ENCODE measurements around the gene SERPINB12.

The SERPINB12 gene

DNA sequence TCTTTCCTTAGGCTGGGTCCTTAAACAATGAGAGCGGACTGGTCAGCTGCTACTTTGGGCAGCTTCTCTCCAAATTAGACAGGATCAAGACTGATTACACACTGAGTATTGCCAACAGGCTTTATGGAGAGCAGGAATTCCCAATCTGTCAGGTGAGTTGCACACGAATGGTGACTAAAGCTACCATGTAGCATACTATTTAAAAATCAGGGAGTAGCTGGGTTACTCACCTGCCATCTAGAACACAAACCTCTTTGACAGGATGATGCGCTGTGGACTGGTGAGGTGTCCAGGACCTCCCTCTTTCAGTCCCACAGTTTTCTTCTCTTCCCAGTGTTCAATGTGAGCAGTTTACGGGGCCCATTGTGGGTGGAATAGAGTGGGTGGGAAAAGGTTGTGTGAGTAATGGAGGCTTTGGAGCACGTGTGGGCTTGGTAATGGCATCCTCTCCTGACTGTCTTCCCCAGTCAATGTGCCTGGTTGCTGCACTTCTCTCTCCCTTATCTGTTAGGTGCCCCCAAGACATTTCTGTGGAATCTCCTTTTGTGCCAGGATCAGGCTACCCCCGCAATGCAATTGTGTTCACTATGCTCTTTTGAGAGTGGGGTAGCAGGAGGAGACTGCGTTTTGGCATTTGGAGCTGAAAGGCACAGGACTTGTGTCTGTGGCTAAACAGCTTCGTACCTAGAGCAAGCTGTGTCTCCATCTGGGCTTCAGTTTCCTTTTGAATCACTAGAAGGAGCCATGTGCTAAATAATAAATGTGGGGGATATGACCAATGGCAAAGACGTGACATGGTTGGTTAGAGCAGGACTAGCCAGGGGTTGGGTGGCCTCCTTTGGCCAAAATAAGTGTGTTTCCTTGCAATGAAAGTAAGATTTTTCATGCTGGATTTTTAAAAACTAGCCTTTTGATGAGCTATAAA, 17.7 kb downstream of the SERPINB12 start:
- in situ Hi-C loops (cut with HindIII; ENCODE audit: low pct_unique_long_range_greater_than_20kb, low sequenced_read_pairs): no loop called here
- DNase-seq (ENCODE audit: low read depth in 1 of 2, low spot score in 1 of 2): no peak
- TF ChIP-seq JUND (IDR thresholded peaks at IDR 0.05; ENCODE audit: low read depth): no peak

DNA sequence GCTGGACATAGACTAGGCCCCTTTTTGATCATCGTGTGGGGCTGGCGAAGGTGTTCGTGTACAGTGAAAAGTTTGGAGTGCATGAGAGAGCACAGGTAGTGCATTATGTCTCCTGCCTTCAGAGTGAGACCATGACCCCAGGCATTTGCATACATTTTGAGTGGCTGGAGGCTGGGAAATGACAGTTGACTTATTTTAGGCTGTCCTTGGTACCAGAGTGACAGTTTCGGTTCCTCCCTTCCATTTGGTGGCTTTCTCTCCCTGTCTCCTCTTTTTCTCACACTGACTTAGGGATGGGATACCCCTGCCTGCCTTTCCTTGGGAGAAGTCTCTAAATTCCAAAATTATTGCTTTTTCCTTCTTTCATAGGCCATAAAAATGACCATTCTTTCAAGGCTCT, 20.1 kb downstream of the SERPINB12 start:
- TF ChIP-seq JUND (IDR thresholded peaks at IDR 0.05; ENCODE audit: low read depth): no peak
- DNase-seq (ENCODE audit: low read depth in 1 of 2, low spot score in 1 of 2): no peak
- in situ Hi-C loops (cut with HindIII; ENCODE audit: low pct_unique_long_range_greater_than_20kb, low sequenced_read_pairs): no loop called here

DNA sequence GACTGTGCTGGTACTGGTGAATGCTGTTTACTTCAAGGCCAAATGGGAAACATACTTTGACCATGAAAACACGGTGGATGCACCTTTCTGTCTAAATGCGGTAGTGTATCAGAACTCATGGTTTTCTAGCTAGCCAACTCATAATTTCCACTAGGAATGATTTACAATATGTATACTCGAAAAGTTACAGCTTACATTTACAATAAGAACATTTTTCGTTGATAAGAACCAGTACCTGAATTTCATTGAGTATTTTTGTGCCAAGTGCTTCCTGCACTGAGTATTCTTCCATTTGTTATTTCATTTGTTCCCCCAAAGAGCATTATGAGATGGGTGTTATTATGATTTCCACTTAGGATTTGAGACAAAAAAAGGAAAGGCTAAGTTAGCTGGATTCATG, 21.9 kb downstream of the SERPINB12 start:
- DNase-seq (ENCODE audit: low read depth in 1 of 2, low spot score in 1 of 2): no peak
- no peak for TF ChIP-seq JUND (IDR thresholded peaks at IDR 0.05; ENCODE audit: low read depth)
- in situ Hi-C loops (cut with HindIII; ENCODE audit: low pct_unique_long_range_greater_than_20kb, low sequenced_read_pairs): no loop called here

DNA sequence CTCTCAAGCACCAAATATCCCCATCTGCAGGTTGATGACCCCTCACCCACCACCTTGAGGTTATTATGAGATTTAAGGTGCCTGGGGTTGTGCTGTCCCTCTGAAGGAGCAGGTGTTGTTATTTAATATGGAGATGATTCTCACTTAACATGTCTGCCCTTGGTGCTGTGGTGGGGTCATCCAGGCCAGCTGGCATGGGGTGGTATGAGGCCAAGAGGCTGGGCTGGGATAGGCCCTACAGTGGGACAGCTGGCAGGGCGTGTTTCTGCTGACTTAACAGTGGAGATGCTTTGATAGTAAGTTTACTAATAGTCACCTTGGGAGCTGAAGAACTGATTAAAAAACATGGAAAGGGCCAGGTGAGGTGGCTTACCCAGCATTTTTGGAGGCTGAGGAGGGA, 22.4 kb downstream of the SERPINB12 start:
- no peak for DNase-seq (ENCODE audit: low read depth in 1 of 2, low spot score in 1 of 2)
- no peak for TF ChIP-seq JUND (IDR thresholded peaks at IDR 0.05; ENCODE audit: low read depth)
- in situ Hi-C loops (cut with HindIII; ENCODE audit: low pct_unique_long_range_greater_than_20kb, low sequenced_read_pairs): no loop called here

DNA sequence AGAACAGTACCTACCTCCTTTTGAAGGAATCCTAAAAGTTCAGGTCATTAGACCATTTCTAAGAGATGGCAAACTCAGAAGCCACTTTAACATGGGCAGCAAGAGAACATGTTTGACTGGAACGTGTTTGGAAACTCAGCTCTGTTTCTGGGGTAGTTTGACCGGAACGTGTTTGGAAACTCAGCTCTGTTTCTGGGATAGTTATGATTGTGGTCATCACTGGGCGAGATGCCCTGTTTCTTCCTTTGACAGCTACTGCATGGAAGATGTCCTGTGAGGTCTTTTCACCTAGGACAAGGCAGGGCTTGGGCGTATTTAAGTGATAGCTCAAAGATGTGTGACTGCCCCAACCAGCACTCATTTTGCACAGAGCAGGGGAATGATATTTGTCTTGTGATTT, 25.1 kb downstream of the SERPINB12 start:
- in situ Hi-C loops (cut with HindIII; ENCODE audit: low pct_unique_long_range_greater_than_20kb, low sequenced_read_pairs): no loop called here
- DNase-seq (ENCODE audit: low read depth in 1 of 2, low spot score in 1 of 2): no peak
- no peak for TF ChIP-seq JUND (IDR thresholded peaks at IDR 0.05; ENCODE audit: low read depth)

DNA sequence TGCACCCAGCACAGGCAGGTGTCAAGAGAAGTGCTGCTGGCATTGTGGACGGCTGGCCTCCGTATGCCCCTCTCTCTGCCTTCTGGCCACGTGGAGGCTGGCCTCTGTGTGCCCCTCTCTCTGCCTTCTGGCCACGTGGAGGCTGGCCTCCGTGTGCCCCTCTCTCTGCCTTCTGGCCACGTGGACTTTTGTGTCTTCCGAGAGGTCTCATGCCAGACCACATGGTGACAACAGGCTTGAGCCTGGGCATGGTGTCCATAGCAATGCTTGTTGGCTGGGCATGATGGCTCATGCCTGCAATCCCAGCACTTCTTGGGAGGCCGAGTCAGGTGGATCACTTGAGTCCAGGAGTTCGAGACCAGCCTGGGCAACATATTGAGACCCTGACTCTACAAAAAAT, 25.7 kb downstream of the SERPINB12 start:
- no peak for DNase-seq (ENCODE audit: low read depth in 1 of 2, low spot score in 1 of 2)
- no peak for TF ChIP-seq JUND (IDR thresholded peaks at IDR 0.05; ENCODE audit: low read depth)
- in situ Hi-C loops (cut with HindIII; ENCODE audit: low pct_unique_long_range_greater_than_20kb, low sequenced_read_pairs): no loop called here

DNA sequence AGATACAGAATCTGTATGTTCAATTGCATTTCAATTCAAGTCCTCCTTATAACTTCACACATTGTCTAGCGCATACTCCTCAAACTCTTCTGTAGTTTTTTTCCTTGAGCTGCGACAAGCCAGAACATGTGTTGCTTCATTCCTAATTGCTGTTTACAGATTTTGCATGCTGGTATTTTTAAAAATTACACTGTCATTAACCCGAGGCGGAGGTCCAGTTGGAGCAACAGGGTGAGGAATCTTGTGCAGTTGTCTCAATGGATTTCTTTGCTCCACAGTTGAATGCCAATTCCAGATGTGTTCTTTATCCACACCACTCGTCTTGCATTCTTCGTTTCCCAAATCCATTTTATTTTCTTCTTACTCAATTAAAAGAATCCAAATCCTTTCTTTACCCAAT, 28.6 kb downstream of the SERPINB12 start:
- in situ Hi-C loops (cut with HindIII; ENCODE audit: low pct_unique_long_range_greater_than_20kb, low sequenced_read_pairs): no loop called here
- no peak for DNase-seq (ENCODE audit: low read depth in 1 of 2, low spot score in 1 of 2)
- TF ChIP-seq JUND (IDR thresholded peaks at IDR 0.05; ENCODE audit: low read depth): no peak

DNA sequence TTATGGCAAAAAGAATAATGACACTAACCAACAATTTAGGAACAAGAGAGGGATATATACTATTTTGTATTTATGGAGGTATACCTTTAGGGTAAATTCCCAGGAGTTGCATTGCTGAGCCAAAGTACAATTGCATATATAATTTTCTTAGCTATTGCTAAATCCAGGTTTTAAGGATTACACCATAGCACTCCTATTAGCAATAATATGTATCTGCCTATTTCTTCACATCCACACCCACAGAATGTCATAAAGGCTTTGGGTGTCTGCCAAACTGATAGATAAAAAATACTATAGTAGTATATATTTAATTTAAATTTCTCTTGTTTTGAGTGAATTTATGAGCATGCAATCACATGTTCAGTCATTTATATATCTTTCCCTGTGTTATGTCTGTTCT, 33.5 kb downstream of the SERPINB12 start:
- in situ Hi-C loops (cut with HindIII; ENCODE audit: low pct_unique_long_range_greater_than_20kb, low sequenced_read_pairs): no loop called here
- TF ChIP-seq JUND (IDR thresholded peaks at IDR 0.05; ENCODE audit: low read depth): no peak
- no peak for DNase-seq (ENCODE audit: low read depth in 1 of 2, low spot score in 1 of 2)

DNA sequence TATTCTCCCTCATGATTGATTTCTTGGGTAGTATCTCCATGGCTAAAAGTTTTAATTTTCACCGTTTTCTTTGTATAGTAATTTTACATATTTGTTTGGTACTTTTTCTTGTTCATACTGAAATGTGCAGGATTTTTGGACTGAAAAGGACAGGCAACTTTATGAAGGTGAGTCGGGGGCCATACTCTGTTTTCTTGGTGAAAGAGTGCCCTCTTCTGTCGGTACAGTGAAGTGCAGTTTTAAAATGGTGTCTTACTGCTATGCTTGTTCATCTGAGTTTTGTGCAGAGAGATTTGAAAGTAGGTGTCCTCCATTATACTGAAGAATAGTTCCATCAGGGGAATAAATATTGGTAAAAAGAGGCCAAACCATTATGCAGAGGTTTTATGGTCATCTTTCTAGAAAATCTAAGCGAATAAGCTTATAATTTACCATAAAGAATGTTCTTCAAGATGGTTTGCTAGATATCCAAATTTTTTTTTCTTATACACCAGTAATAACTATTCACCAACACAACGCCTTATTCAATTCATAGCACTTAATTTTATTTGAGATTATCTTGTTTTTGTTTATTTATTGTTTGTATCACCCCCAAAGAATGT, 36.3 kb downstream of the SERPINB12 start:
- DNase-seq (ENCODE audit: low read depth in 1 of 2, low spot score in 1 of 2): peak in 1 of 2 experiments; percentile 47
- no peak for TF ChIP-seq JUND (IDR thresholded peaks at IDR 0.05; ENCODE audit: low read depth)
- in situ Hi-C loops (cut with HindIII; ENCODE audit: low pct_unique_long_range_greater_than_20kb, low sequenced_read_pairs): no loop called here

DNA sequence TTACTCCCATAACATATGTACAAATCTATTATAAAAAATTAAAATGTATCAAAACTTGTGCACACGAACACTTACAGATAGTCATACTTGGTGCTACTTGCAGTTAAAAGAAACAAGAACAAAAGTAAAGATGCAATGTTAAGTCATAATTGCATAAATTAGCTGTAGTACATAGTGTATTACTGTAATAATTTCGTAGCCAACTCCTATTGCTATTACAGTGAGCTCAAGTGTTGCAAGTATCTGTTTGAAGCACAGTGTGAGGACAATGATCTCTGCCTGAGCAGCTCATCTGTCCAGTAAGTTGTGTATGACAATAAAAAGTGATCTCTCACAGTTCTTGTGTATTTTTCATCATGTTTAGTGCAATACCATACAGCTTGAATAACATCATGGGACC, 37.4 kb downstream of the SERPINB12 start:
- in situ Hi-C loops (cut with HindIII; ENCODE audit: low pct_unique_long_range_greater_than_20kb, low sequenced_read_pairs): no loop called here
- no peak for TF ChIP-seq JUND (IDR thresholded peaks at IDR 0.05; ENCODE audit: low read depth)
- no peak for DNase-seq (ENCODE audit: low read depth in 1 of 2, low spot score in 1 of 2)

DNA sequence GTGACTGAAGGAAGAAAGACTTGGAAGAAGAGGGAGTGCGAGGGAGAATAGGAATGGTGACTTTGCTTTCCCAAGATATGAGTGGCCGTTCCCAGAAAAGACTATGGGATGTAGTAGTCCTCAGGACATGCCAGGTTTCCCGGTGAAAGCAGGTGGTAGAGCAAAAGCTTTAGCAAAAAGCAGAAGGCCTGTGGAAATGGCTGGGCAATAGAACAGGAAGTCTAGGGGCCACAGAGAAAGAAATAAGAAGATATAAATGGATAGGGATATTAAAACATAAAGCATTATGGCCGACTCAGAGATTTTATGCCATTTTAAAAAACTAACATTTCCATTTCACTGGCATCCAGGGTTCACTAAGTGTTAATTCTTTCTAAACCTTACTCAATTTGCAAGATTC, 43.8 kb downstream of the SERPINB12 start:
- in situ Hi-C loops (cut with HindIII; ENCODE audit: low pct_unique_long_range_greater_than_20kb, low sequenced_read_pairs): no loop called here
- no peak for TF ChIP-seq JUND (IDR thresholded peaks at IDR 0.05; ENCODE audit: low read depth)
- no peak for DNase-seq (ENCODE audit: low read depth in 1 of 2, low spot score in 1 of 2)

DNA sequence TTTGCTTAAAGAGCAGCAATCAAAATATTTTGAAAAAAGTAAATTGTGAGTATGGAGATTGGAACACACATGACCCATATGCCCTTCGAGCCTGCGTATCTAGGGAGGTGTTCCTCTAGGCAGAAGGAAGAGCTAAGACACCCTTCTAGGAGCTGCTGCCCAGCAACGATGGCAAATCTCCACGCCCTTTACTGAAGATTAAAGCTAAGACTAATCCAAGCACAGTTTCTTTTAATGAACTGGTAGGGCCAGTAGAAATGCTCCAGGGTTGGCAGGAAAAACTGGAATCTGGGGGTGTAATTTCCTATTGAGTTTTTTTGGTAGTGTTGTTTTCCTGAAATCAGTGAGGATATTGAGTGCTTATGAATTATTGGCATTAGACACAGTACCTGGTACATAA, 44.3 kb downstream of the SERPINB12 start:
- DNase-seq (ENCODE audit: low read depth in 1 of 2, low spot score in 1 of 2): no peak
- in situ Hi-C loops (cut with HindIII; ENCODE audit: low pct_unique_long_range_greater_than_20kb, low sequenced_read_pairs): no loop called here
- no peak for TF ChIP-seq JUND (IDR thresholded peaks at IDR 0.05; ENCODE audit: low read depth)

DNA sequence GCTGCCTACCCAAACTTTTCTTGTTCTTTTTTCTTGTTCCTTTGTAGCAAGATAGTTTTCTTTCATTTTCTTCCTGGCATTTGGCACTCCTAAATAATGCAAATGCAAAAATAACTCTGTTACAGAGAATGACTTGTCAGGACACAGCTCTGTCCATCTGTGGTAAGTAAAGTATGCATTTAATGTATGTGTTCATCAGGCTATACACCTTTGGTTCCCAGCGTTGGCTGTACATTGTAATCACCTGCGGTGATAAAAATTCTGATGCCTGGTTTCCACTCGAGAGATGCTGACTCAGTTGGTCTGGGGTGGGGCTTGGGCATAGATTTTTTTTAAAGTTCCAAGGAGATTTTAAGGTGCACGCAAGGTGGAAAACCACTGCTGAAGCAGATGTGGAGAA, 44.8 kb downstream of the SERPINB12 start, which contains the start of gene SERPINB13:
SERPINB13 (plus strand) TSS at position 378 of the 400 bp plus-strand sequence. CDS start 1,325 bp downstream, outside the sequence.
- in situ Hi-C loops (cut with HindIII; ENCODE audit: low pct_unique_long_range_greater_than_20kb, low sequenced_read_pairs): no loop called here
- no peak for TF ChIP-seq JUND (IDR thresholded peaks at IDR 0.05; ENCODE audit: low read depth)
- DNase-seq (ENCODE audit: low read depth in 1 of 2, low spot score in 1 of 2): no peak
